Endothelial cell of umbilical vein (primary cell): ENCODE results near the gene PTCSC3.

Experiments used
- CTCF ChIP-seq, 2 donors: IDR thresholded peaks; 1 replicate in 1 of 2; 2 replicates in 1 of 2; pipeline ENCODE4 v1.5.1; 2011; ENCODE audit warnings: low read length in 2 of 2, mild to moderate bottlenecking in 2 of 2, moderate library complexity in 2 of 2, control low read depth in 1 of 2, inconsistent platforms in 1 of 2, low read depth in 1 of 2; ENCODE audit not compliant: insufficient read depth in 1 of 2; ENCODE audit errors: extremely low read depth in 1 of 2
- EZH2 ChIP-seq: IDR thresholded peaks from 2 replicates; pipeline ENCODE4 v1.6.1; 2012; ENCODE audit warnings: borderline replicate concordance, low read depth, mild to moderate bottlenecking, moderate library complexity, low read length, inconsistent platforms; ENCODE audit not compliant: severe bottlenecking
- MAX ChIP-seq: IDR thresholded peaks from 2 replicates; pipeline ENCODE4 v1.6.1; 2011; ENCODE audit not compliant: insufficient read depth, insufficient read length
- MYC ChIP-seq: IDR thresholded peaks from one replicate; pipeline ENCODE4 v1.6.1; 2011; ENCODE audit warnings: mild to moderate bottlenecking, low read depth, low read length
- POLR2A ChIP-seq: IDR thresholded peaks from 2 replicates; pipeline ENCODE4 v1.6.1; 2012; ENCODE audit warnings: low read depth, mild to moderate bottlenecking, control low read depth, low read length
- POLR2AphosphoS5 ChIP-seq: IDR thresholded peaks from 2 replicates; pipeline ENCODE4 v1.6.1; 2012; ENCODE audit warnings: low read depth, mild to moderate bottlenecking, control low read depth, low read length, moderate library complexity; ENCODE audit not compliant: insufficient read depth

- TF ChIP-seq CTCF (IDR thresholded peaks at IDR 0.05; ENCODE audit: extremely low read depth in 1 of 2, insufficient read depth in 1 of 2, low read depth in 1 of 2, low read length in 2 of 2) (no peak), POLR2A (no peak), MAX (no peak), EZH2 (no peak), POLR2AphosphoS5 (no peak), MYC (no peak)
Measured at GRCh38 chr14:36111822-36112583, 64.5 kb downstream of the PTCSC3 start.
